T-cell (primary cell): Measurements from ENCODE around the gene NPTX2. TPM values are rescaled to one million over a fixed set of nuclear protein-coding genes. Genes with fewer than 3 reads are reported as not detected.

ENCODE experiments used
- ATAC-seq, 4 experiments: fragments of 200-7000 bp in 3 of 4; fragments of 150-1000 bp in 1 of 4; cut with Tn5 transposase; replicated peaks in 1 of 4; 1 replicate in 3 of 4; 2 replicates in 1 of 4; pipeline ENCODE4 v1.10.0; 2021; ENCODE audit warnings: moderate library complexity in 3 of 4, mild to moderate bottlenecking in 2 of 4, moderate number of reproducible peaks in 1 of 4
- CTCF ChIA-PET, 2 donors: fragments of 300-600 bp; sonication (Branson Sonifier 250); formaldehyde crosslinking; loops; one replicate each; lab custom pipeline; 2022; ENCODE audit warnings: antibody characterized with exemption in 2 of 2; lab: Charles Lee
- POLR2A ChIA-PET, 2 donors: fragments of 300-600 bp; sonication (Branson Sonifier 250); formaldehyde crosslinking; loops; one replicate each; lab custom pipeline; 2022; ENCODE audit warnings: antibody characterized with exemption in 2 of 2; lab: Charles Lee
- DNase-seq, 35 experiments: peaks; one replicate each; pipeline versions ENCODE4 v3.0.0 to v3.0.0-alpha.2; 2013 to 2023
- H3K27ac ChIP-seq: one replicate; pipeline ENCODE4 v1.5.1; 2013; ENCODE audit warnings: low read length
- H3K27me3 ChIP-seq, 2 experiments: replicated peaks in 1 of 2; 1 replicate in 1 of 2; 2 replicates in 1 of 2; pipeline versions ENCODE4 v1.6.1 to v1.7.0; 2013; ENCODE audit warnings: low read length in 1 of 2, mixed read lengths in 1 of 2; ENCODE audit not compliant: control insufficient read depth in 2 of 2, insufficient read depth in 2 of 2; ENCODE audit errors: extremely low read depth in 1 of 2
- H3K36me3 ChIP-seq, 2 donors: 1 replicate in 1 of 2; 2 replicates in 1 of 2; pipeline versions ENCODE4 v1.6.1 to v1.7.0; 2013; ENCODE audit warnings: low read length in 1 of 2; ENCODE audit not compliant: control insufficient read depth in 2 of 2, insufficient read depth in 1 of 2; ENCODE audit errors: extremely low read depth in 1 of 2
- H3K4me1 ChIP-seq, 2 experiments: 1 replicate in 1 of 2; 2 replicates in 1 of 2; pipeline versions ENCODE4 v1.6.1 to v1.7.0; 2013; ENCODE audit warnings: low read length in 2 of 2, mixed read lengths in 1 of 2; ENCODE audit not compliant: insufficient read depth in 2 of 2, control insufficient read depth in 1 of 2; ENCODE audit errors: extremely low read depth in 1 of 2
- H3K4me3 ChIP-seq, 2 donors: 1 replicate in 1 of 2; 2 replicates in 1 of 2; pipeline versions ENCODE4 v1.5.1 to v1.7.0; 2013; ENCODE audit warnings: mild to moderate bottlenecking in 2 of 2, low read length in 1 of 2, moderate library complexity in 1 of 2; ENCODE audit not compliant: control insufficient read depth in 1 of 2; ENCODE audit errors: extremely low read depth in 1 of 2
- H3K9me3 ChIP-seq: 2 replicates; pipeline ENCODE4 v1.7.0; 2013
- H3K27ac Mint-ChIP-seq, 2 donors: one replicate each; pipeline ENCODE4 v1.8.0; 2020 to 2021; ENCODE audit warnings: mild to moderate bottlenecking in 2 of 2, mixed read lengths in 2 of 2
- H3K27me3 Mint-ChIP-seq, 2 donors: one replicate each; pipeline ENCODE4 v1.8.0; 2021 to 2022; ENCODE audit warnings: mixed read lengths in 2 of 2
- H3K36me3 Mint-ChIP-seq: one replicate; pipeline ENCODE4 v1.8.0; 2021; ENCODE audit warnings: mixed read lengths
- H3K4me1 Mint-ChIP-seq, 3 donors: one replicate each; pipeline ENCODE4 v1.8.0; 2020 to 2022; ENCODE audit warnings: mixed read lengths in 3 of 3, mild to moderate bottlenecking in 1 of 3
- H3K4me3 Mint-ChIP-seq, 3 donors: one replicate each; pipeline ENCODE4 v1.8.0; 2020 to 2022; ENCODE audit warnings: mild to moderate bottlenecking in 3 of 3, mixed read lengths in 3 of 3, moderate library complexity in 3 of 3
- H3K9me3 Mint-ChIP-seq, 3 donors: one replicate each; pipeline ENCODE4 v1.8.0; 2020 to 2022; ENCODE audit warnings: mixed read lengths in 3 of 3
- WGBS: methylation state at CpG from one replicate; pipeline ENCODE4 v1.1.5; 2013; ENCODE audit warnings: missing lambda C conversion rate; ENCODE audit not compliant: insufficient coverage; 5-methylcytosine and 5-hydroxymethylcytosine counted together
- total RNA-seq, 35 experiments: library from RNA in 6 of 35; stranded (reverse) in 6 of 35; fragments of 120-200 nt in 1 of 35; gene quantifications; one replicate each; pipeline versions ENCODE4 v1.2.1 to v1.2.4 and lab custom pipeline; 2013 to 2026

The NPTX2 gene
- total RNA-seq, 5 donors from 2014 or later (not counting 1 experiment from before 2014, with no cell fraction given), result 0.09 to 0.56 (median 0.20) TPM; not detected in 1

DNA sequence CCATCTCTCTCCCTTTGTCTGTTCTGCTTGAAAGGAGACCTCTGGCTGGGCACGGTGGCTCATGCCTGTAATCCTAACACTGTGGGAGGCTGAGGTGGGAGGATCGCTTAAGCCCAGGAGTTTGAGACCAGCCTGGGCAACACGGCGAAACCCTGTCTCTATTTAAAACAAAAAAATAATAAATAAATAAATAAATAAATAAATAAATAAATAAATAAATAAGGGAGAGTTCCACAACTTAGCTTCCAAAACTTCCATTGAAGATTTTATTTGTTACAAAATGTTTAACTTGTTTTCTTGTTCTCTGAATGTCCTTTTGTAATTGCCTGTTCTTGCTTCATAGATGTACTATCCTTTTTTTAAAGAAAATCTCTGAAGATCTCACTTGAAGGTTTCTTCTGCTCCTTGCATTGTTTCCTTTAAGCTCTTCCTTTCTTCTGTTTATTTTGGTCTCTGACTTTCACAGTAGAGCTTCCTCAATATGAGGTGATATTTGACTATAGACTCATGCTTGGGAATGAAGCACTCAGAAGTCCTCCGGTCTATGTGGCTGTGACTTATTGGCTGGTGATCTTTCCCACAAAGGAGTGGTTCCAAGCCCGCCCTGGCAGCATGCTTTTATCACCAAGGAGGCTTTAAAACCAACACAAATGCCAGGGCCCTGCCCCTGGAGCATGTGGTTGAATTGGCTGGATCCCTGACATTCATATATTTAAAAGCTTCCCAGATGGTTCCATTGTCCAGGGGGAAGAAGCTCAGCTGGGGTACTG, 18.1 kb upstream of the NPTX2 start:
- H3K9me3 Mint-ChIP-seq, result peaks cover 0 to 4% (median 0%) of the 10 kb centered on the region in 3 donors
- WGBS, result 33% methylated on average over 1 of the region's 6 CpGs
- ATAC-seq (no peak), DNase-seq (no peak)
- Histone ChIP-seq H3K4me1 (no peaks in the 10 kb centered on the region), H3K27ac (no peak overlapping the region), H3K4me3 (no peak overlapping the region), H3K9me3 (no peaks in the 10 kb centered on the region), H3K27me3 (peaks cover 0 to 6% of the 10 kb centered on the region in 2 experiments), H3K36me3 (no peaks in the 10 kb centered on the region)
- ChIA-PET POLR2A (no interaction called here), CTCF (interaction anchor here in 1 of 2 donors (0.5 kb wide), 1 partner anchor 179 kb away, joined by 4 read pairs; no protein-coding TSS in a partner anchor)
- no peaks in the 10 kb centered on the region for H3K4me1 Mint-ChIP-seq
- H3K36me3 Mint-ChIP-seq, result no peaks in the 10 kb centered on the region
- H3K27ac Mint-ChIP-seq, result no peak overlapping the region
- H3K27me3 Mint-ChIP-seq, result peaks cover 0 to 11% of the 10 kb centered on the region in 2 donors
- H3K4me3 Mint-ChIP-seq, result no peak overlapping the region

GRCh38 chr7:98599886-98600285, 17.2 kb upstream of the NPTX2 start:
- H3K27me3 ChIP-seq, result peaks cover 0 to 6% of the 10 kb centered on the region in 2 experiments
- Mint-ChIP-seq H3K36me3 (no peaks in the 10 kb centered on the region), H3K9me3 (no peaks in the 10 kb centered on the region), H3K27me3 (peaks cover 0 to 6% of the 10 kb centered on the region in 2 donors), H3K4me1 (no peaks in the 10 kb centered on the region), H3K4me3 (no peak overlapping the region), H3K27ac (no peak overlapping the region)
- H3K4me3 ChIP-seq, result no peak overlapping the region
- no peaks in the 10 kb centered on the region for H3K4me1 ChIP-seq
- no peaks in the 10 kb centered on the region for H3K36me3 ChIP-seq
- 88% methylated on average over 4 of the region's 6 CpGs for WGBS
- ChIA-PET CTCF (no interaction called here), POLR2A (no interaction called here)
- ATAC-seq (no peak), DNase-seq (no peak)
- no peaks in the 10 kb centered on the region for H3K9me3 ChIP-seq
- no peak overlapping the region for H3K27ac ChIP-seq

DNA sequence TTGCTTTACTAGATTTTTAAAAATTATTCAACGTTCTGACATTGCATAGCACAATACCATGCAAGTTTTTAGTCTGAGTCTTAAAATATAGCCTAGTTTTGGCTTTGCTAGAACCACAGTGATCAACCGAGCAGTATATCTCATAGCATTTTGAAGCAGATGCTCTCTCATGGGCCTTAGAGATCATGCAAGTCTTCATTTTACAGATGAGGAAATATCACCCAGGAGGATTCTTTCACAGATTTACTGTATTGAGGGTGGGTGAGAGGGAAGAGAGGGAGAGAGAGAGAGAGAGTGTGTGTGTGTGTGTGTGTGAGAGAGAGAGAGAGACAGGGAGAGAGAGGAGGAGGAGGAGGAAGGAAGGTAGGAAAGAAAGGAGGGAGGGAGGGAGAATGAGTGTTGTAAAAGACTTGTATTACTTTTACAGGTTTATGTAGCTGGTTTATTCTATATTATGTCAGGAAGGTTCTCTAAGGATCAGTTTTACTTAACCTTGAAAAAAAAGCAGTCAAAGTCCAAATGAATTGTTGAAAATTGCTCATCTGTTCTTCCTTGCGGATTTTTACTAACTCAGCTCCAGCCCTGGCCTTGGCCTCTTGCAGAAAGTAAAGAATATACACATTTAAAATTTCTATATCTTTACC, 14.2 kb upstream of the NPTX2 start:
- no peaks in the 10 kb centered on the region for H3K4me1 Mint-ChIP-seq
- no peak for ATAC-seq

DNA sequence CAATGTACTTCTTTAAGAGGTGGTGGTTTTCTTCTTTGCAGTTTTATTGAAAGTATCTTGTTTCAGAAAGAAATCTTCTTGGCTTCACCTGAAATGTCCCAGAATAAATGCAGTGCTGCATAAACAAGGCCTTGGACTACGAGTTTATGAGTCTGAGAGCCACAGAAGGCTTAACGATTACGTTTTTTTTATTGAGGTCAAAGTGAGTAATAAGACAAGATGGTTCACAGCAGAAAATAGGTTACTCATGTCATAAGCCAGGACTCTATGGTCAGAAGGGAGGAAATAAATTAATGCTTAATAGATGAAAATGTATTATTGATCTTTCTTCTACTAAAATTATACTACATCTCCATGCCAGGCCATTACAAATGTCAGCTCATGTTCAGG, 13.7 kb upstream of the NPTX2 start:
- POLR2A ChIA-PET, result no interaction called here
- Mint-ChIP-seq H3K27ac (no peak overlapping the region), H3K27me3 (peaks cover 0 to 11% of the 10 kb centered on the region in 2 donors), H3K4me3 (no peak overlapping the region), H3K36me3 (no peaks in the 10 kb centered on the region), H3K4me1 (no peaks in the 10 kb centered on the region), H3K9me3 (no peaks in the 10 kb centered on the region)
- H3K4me1 ChIP-seq, result no peaks in the 10 kb centered on the region
- WGBS, result 29% methylated on average over 2 of the region's 3 CpGs
- DNase-seq, result no peak
- no peaks in the 10 kb centered on the region for H3K9me3 ChIP-seq
- no peak overlapping the region for H3K27ac ChIP-seq
- no peak for ATAC-seq
- H3K27me3 ChIP-seq, result no peaks in the 10 kb centered on the region
- CTCF ChIA-PET, result no interaction called here
- no peaks in the 10 kb centered on the region for H3K36me3 ChIP-seq
- H3K4me3 ChIP-seq, result no peak overlapping the region

More for the DNA sequence above, 14.2 kb upstream of the NPTX2 start:
- no peak overlapping the region for H3K4me3 Mint-ChIP-seq
- POLR2A ChIA-PET, result no interaction called here
- no peaks in the 10 kb centered on the region for H3K9me3 ChIP-seq
- H3K36me3 Mint-ChIP-seq, result no peaks in the 10 kb centered on the region
- H3K9me3 Mint-ChIP-seq, result no peaks in the 10 kb centered on the region
- no peak overlapping the region for H3K27ac ChIP-seq
- no peak overlapping the region for H3K4me3 ChIP-seq
- H3K4me1 ChIP-seq, result no peaks in the 10 kb centered on the region
- 71% methylated on average over 2 of the region's 3 CpGs for WGBS
- CTCF ChIA-PET, result no interaction called here
- H3K27me3 Mint-ChIP-seq, result peaks cover 0 to 9% of the 10 kb centered on the region in 2 donors
- H3K27ac Mint-ChIP-seq, result no peak overlapping the region
- no peak for DNase-seq
- no peaks in the 10 kb centered on the region for H3K27me3 ChIP-seq
- no peaks in the 10 kb centered on the region for H3K36me3 ChIP-seq

DNA sequence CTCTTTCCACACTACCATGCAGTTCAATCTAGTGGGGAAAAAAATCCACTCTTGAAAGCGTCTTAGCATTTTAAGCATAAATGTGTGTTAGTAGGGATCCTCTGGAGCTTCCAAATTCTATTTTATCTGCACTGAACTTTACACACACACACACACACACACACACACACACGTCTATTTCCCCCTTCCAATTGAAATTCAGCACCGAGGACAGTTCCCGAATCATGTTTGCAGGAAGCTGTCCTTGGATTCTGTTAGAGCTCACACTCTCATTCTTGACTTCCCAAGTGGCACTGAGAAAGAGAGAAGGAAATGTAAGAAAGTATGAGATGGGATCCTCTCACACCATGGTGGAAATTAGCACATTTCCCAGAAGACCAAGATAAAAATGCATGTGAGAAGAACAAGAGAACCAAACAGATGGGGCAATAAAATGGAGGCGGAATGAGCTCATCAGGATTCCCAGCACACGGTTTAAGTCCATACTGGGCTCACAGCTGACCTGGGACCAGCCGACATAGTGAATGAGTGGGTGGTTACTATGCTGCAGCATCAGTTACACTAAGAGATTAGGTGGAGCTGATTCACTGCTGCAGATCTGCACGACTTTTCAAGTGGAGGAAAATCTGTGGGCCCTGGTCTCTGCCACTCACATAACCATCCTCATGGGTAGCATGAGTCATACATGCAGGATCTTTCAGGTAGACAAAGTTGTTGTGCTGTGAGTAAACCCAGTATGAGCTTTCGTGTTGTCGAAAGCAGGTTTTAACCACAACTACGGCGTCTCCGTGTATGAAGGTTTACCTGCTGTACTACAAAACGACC, 3.3 kb upstream of the NPTX2 start:
- no peaks in the 10 kb centered on the region for H3K36me3 ChIP-seq
- no peak overlapping the region for H3K27ac ChIP-seq
- H3K27me3 Mint-ChIP-seq, result peaks cover 35 to 38% of the 10 kb centered on the region in 2 donors
- H3K27ac Mint-ChIP-seq, result no peak overlapping the region
- H3K36me3 Mint-ChIP-seq, result no peaks in the 10 kb centered on the region
- H3K9me3 ChIP-seq, result no peaks in the 10 kb centered on the region
- POLR2A ChIA-PET, result no interaction called here
- ATAC-seq, result no peak
- WGBS, result 49% methylated on average over 2 of the region's 14 CpGs
- H3K4me3 ChIP-seq, result no peak overlapping the region
- peaks cover 3 to 5% (median 4%) of the 10 kb centered on the region in 3 donors for H3K4me1 Mint-ChIP-seq
- CTCF ChIA-PET, result interaction anchor here in 1 of 2 donors (0.5 kb wide), 1 partner anchor 27 kb away, joined by 3 read pairs; no protein-coding TSS in a partner anchor
- H3K27me3 ChIP-seq, result peaks cover 5 to 16% of the 10 kb centered on the region in 2 experiments
- peaks cover 4 to 16% (median 10%) of the 10 kb centered on the region in 3 donors for H3K9me3 Mint-ChIP-seq
- H3K4me3 Mint-ChIP-seq, result no peak overlapping the region
- H3K4me1 ChIP-seq, result no peaks in the 10 kb centered on the region
- DNase-seq, result no peak

DNA sequence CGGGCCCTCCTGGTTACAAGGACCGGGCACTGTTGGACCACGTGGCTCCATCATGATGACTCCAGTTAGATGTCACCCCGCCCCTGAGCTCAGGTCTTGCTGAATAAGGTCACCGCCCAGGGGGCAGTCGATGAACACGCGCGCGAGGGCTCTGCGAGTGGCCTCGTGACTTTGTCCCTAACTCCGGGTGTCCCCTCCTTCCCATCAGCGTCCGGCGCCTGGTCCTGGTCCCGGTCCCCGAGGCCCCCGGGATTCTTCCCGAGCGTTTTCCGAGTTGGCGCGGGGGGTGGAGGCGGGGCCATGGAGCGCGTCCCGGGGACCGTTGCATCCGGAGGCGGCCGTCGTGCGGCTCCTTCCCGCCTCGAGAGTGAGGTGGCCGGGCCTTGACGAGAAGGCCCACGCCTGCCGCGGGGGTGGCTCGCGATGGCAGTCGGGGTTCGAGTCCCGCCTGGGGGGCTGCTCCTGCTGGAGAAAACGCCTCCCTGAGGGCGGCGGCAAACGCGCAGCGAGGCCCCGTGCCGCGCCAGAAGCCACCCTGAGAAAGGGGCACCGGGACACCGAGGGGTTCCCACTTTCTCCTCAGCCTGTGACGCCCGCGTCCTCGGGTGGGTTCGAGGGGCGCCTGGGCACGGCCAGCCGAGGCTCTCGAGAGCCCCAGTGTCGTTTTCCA, 569 bp upstream of the NPTX2 start:
- Mint-ChIP-seq H3K27me3 (peaks cover 40 to 50% of the 10 kb centered on the region in 2 donors), H3K4me3 (no peak overlapping the region), H3K4me1 (peaks cover 4 to 7% (median 6%) of the 10 kb centered on the region in 3 donors), H3K36me3 (no peaks in the 10 kb centered on the region), H3K9me3 (peaks cover 0 to 5% (median 0%) of the 10 kb centered on the region in 3 donors), H3K27ac (no peak overlapping the region)
- ATAC-seq (no peak), DNase-seq (no peak)
- H3K27ac ChIP-seq, result no peak overlapping the region
- POLR2A ChIA-PET, result no interaction called here
- H3K36me3 ChIP-seq, result no peaks in the 10 kb centered on the region
- no peaks in the 10 kb centered on the region for H3K4me1 ChIP-seq
- CTCF ChIA-PET, result no interaction called here
- peaks cover 11 to 31% of the 10 kb centered on the region in 2 experiments for H3K27me3 ChIP-seq
- no peak overlapping the region for H3K4me3 ChIP-seq
- WGBS, result 17% methylated on average over 65 of the region's 67 CpGs
- H3K9me3 ChIP-seq, result no peaks in the 10 kb centered on the region
